ENCODE measurements around the gene FKBP7. TPM values are rescaled to one million over a fixed set of nuclear protein-coding genes. Genes with fewer than 3 reads are reported as not detected.

Gene FKBP7
- total and polyA plus RNA-seq, 2 donors (not counting 1 experiment from before 2014, with no cell fraction given) = 54.3 to 57.7 TPM

DNA sequence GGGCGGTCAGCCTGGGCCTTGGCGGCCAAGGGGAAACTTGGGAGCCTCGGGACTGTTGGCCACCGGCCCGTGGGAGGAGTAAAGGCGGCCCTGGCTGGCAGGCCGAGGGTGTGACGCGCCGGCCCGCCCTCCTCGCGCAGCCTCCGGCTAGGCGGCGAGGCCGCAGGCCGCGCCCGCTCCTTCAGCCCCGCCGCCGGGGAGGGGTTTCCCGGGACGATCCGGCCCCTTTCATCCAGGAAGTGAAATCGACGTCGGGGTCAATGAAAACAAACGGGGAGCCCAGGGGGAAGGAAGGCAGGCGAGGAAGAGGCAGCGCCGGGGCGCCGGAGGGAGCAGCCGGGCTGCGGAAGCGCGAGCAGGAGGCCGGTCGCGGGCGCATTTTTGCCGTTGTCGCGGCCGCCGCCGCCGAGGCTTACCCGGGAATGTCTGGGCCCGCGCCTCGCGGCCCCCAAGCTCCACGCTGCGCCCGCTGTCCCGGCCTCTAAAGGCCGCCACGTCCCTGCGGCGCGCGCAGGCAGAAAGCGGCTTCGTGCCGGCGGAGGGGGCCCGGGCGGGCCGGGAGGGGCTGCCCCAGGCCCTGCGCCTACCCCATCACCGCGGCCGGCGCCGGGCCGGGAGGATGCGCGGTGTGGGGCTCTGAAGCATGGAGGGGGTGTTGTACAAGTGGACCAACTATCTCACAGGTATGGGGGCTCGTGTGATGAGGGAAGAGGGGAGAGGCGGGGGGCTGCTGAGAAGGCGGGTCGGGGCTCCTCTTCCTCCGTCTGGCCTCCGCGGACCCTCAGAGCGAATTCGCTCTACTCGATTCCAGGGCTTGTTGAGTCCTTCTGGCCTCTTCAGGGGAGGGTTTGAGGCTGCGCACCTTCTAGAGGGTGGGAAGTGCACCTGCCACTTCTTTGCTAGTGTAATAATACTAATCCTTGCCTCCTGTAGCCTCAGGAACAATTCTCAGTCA lies 2.1 kb upstream of the FKBP7 start, which contains the start of gene PLEKHA3:
Gene PLEKHA3 (plus strand): TSS at position 231 of the 955 bp plus-strand sequence. CDS start 413 bp downstream, at position 644.
- Histone ChIP-seq H3K4me1 (ENCODE audit: control insufficient read depth, extremely low read depth, insufficient read depth, low read length) (peaks cover 2% of the 10 kb centered on the region), H3K4me3 (replicated peaks in 1 of 4; ENCODE audit: control extremely low read depth in 1 of 4, insufficient read depth in 1 of 4, low read depth in 3 of 4, low read length in 4 of 4) (peak within 1 kb of the TSS; percentile 76 to 99 (median 88)), H3K9ac (ENCODE audit: insufficient read depth, low read length) (peak within 1 kb of the TSS; percentile 77), H3K9me3 (ENCODE audit: control insufficient read depth, insufficient read depth, low read depth, low read length) (no peaks in the 10 kb centered on the region), H3K27me3 (ENCODE audit: control insufficient read depth, insufficient read depth, low read length) (no peaks in the 10 kb centered on the region), H3K36me3 (ENCODE audit: control insufficient read depth, insufficient read depth, low read length) (no peaks in the 10 kb centered on the region), H4K20me1 (ENCODE audit: control insufficient read depth, extremely low read depth, insufficient read depth, low read length) (no peaks in the 10 kb centered on the region), H3K79me2 (ENCODE audit: control insufficient read depth, insufficient read depth, low read length) (peaks cover 37% of the 10 kb centered on the region), H2AFZ (ENCODE audit: low read length) (peak within 1 kb of the TSS; percentile 18), H3K4me2 (ENCODE audit: extremely low read depth, insufficient read depth, low read length) (peak within 1 kb of the TSS; percentile 98), H3K27ac (ENCODE audit: insufficient read depth, low read length) (peak within 1 kb of the TSS; percentile 94)
- TF ChIP-seq EZH2 (IDR thresholded peaks at IDR 0.05; ENCODE audit: low read length, missing control alignments) = no peak
- TF ChIP-seq, protein P1, sequence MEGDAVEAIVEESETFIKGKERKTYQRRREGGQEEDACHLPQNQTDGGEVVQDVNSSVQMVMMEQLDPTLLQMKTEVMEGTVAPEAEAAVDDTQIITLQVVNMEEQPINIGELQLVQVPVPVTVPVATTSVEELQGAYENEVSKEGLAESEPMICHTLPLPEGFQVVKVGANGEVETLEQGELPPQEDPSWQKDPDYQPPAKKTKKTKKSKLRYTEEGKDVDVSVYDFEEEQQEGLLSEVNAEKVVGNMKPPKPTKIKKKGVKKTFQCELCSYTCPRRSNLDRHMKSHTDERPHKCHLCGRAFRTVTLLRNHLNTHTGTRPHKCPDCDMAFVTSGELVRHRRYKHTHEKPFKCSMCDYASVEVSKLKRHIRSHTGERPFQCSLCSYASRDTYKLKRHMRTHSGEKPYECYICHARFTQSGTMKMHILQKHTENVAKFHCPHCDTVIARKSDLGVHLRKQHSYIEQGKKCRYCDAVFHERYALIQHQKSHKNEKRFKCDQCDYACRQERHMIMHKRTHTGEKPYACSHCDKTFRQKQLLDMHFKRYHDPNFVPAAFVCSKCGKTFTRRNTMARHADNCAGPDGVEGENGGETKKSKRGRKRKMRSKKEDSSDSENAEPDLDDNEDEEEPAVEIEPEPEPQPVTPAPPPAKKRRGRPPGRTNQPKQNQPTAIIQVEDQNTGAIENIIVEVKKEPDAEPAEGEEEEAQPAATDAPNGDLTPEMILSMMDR (conservative IDR thresholded peaks at IDR 0.05 in 1 of 2, IDR thresholded peaks at IDR 0.05 in 1 of 2; ENCODE audit: low read depth in 1 of 2, low read length in 2 of 2) = no peak
- DNase-seq (ENCODE audit: low read depth in 2 of 2) = peak; percentile 95 to 96

DNA sequence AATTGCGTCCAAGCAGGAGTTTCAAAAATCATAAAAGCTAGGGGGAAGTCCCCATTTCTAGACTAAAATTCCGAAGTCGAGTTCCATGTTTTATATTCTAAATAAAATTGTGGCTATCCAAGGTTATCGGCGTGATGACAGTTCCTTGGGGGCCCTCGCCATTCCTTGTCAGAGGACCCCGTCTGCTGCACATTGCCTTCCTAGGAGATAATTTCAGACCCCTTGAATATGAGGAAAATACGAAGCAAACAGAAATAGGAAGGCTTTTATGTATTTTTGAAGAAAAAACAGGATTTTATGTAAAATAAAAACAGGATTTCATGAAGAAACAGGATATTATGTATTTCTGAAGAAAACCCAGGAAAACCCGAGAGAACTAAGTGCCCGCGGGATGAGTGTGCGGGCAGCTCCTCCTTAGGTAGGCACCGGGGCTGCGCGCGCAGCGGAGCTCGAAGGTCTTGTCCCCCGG lies 1.4 kb upstream of the FKBP7 start:
- H4K20me1 ChIP-seq (ENCODE audit: control insufficient read depth, extremely low read depth, insufficient read depth, low read length) = no peaks in the 10 kb centered on the region
- DNase-seq (ENCODE audit: low read depth in 2 of 2) = no peak
- no peak for TF ChIP-seq EZH2 (IDR thresholded peaks at IDR 0.05; ENCODE audit: low read length, missing control alignments)
- TF ChIP-seq, protein P1 (conservative IDR thresholded peaks at IDR 0.05 in 1 of 2, IDR thresholded peaks at IDR 0.05 in 1 of 2; ENCODE audit: low read depth in 1 of 2, low read length in 2 of 2) = no peak
- peak overlapping the region; percentile 18 for H2AFZ ChIP-seq (ENCODE audit: low read length)
- peak overlapping the region; percentile 17 to 77 (median 34) for H3K4me3 ChIP-seq (replicated peaks in 1 of 4; ENCODE audit: control extremely low read depth in 1 of 4, insufficient read depth in 1 of 4, low read depth in 3 of 4, low read length in 4 of 4)
- peaks cover 33% of the 10 kb centered on the region for H3K79me2 ChIP-seq (ENCODE audit: control insufficient read depth, insufficient read depth, low read length)
- no peaks in the 10 kb centered on the region for H3K27me3 ChIP-seq (ENCODE audit: control insufficient read depth, insufficient read depth, low read length)
- H3K9me3 ChIP-seq (ENCODE audit: control insufficient read depth, insufficient read depth, low read depth, low read length) = no peaks in the 10 kb centered on the region
- H3K36me3 ChIP-seq (ENCODE audit: control insufficient read depth, insufficient read depth, low read length) = no peaks in the 10 kb centered on the region
- H3K9ac ChIP-seq (ENCODE audit: insufficient read depth, low read length) = peak overlapping the region; percentile 17
- H3K4me1 ChIP-seq (ENCODE audit: control insufficient read depth, extremely low read depth, insufficient read depth, low read length) = peaks cover 2% of the 10 kb centered on the region
- peak overlapping the region; percentile 60 for H3K4me2 ChIP-seq (ENCODE audit: extremely low read depth, insufficient read depth, low read length)
- H3K27ac ChIP-seq (ENCODE audit: insufficient read depth, low read length) = peak overlapping the region; percentile 57

DNA sequence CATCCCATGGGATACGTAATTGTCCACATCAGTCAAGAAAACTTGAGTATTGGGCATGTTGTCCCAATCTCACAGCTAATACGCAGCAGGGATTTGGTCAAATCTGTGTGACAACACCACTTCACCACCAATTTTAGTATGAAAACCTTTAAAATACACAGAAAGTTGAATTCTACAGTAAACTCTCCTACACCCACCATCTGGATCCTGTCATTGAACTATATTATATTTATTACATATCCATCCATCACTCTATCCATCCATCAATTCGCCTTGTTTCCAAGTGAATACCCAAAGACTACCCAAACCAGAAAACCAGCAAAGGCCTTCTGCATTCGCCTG lies 846 bp upstream of the FKBP7 start:
- Histone ChIP-seq H3K9ac (ENCODE audit: insufficient read depth, low read length) (no peak overlapping the region), H3K9me3 (ENCODE audit: control insufficient read depth, insufficient read depth, low read depth, low read length) (no peaks in the 10 kb centered on the region), H3K4me1 (ENCODE audit: control insufficient read depth, extremely low read depth, insufficient read depth, low read length) (peaks cover 2% of the 10 kb centered on the region), H3K27ac (ENCODE audit: insufficient read depth, low read length) (peak overlapping the region; percentile 94), H3K4me2 (ENCODE audit: extremely low read depth, insufficient read depth, low read length) (peak overlapping the region; percentile 98), H2AFZ (ENCODE audit: low read length) (peak overlapping the region; percentile 45), H3K79me2 (ENCODE audit: control insufficient read depth, insufficient read depth, low read length) (peaks cover 33% of the 10 kb centered on the region), H3K27me3 (ENCODE audit: control insufficient read depth, insufficient read depth, low read length) (no peaks in the 10 kb centered on the region), H3K4me3 (replicated peaks in 1 of 4; ENCODE audit: control extremely low read depth in 1 of 4, insufficient read depth in 1 of 4, low read depth in 3 of 4, low read length in 4 of 4) (peak overlapping the region; percentile 79 to 99 (median 94)), H3K36me3 (ENCODE audit: control insufficient read depth, insufficient read depth, low read length) (no peaks in the 10 kb centered on the region), H4K20me1 (ENCODE audit: control insufficient read depth, extremely low read depth, insufficient read depth, low read length) (no peaks in the 10 kb centered on the region)
- DNase-seq (ENCODE audit: low read depth in 2 of 2) = no peak
- TF ChIP-seq EZH2 (IDR thresholded peaks at IDR 0.05; ENCODE audit: low read length, missing control alignments) = no peak
- TF ChIP-seq, protein P1 (conservative IDR thresholded peaks at IDR 0.05 in 1 of 2, IDR thresholded peaks at IDR 0.05 in 1 of 2; ENCODE audit: low read depth in 1 of 2, low read length in 2 of 2) = no peak

All from fibroblast of lung (primary cell).